GM15510 (cell line): ENCODE results near the gene NHERF2.
A peak's percentile ranks its signal among the peaks of the same experiment; 100 is the strongest.

Experiments
- POLR2A ChIP-seq: IDR thresholded peaks from 3 replicates; pipeline ENCODE4 v1.6.1; 2011; ENCODE audit warnings: borderline replicate concordance; ENCODE audit not compliant: insufficient read length; ENCODE audit errors: extremely low read depth

The NHERF2 gene

GRCh38 chr16:2047330-2048115 is 20.8 kb downstream of the NHERF2 start, which contains the start of the genes NTHL1 and TSC2:
Gene NTHL1 (minus strand): TSS chr16:2047834. CDS start chr16:2047823, 11 bp downstream.
Gene TSC2 (plus strand): TSS chr16:2047985. CDS start chr16:2048616, 631 bp downstream.
- peak; percentile 80 for TF ChIP-seq POLR2A

- no peak for TF ChIP-seq POLR2A
Measured at GRCh38 chr16:2048116-2048543, 21.4 kb downstream of the NHERF2 start.

- TF ChIP-seq POLR2A: no peak
Measured at GRCh38 chr16:2053211-2053610, 26.5 kb downstream of the NHERF2 start.

GRCh38 chr16:2053897-2054296 is 27.2 kb downstream of the NHERF2 start:
- no peak for TF ChIP-seq POLR2A

GRCh38 chr16:2054543-2055245 is 28.0 kb downstream of the NHERF2 start:
- TF ChIP-seq POLR2A: no peak

GRCh38 chr16:2056077-2056476 is 29.4 kb downstream of the NHERF2 start:
- TF ChIP-seq POLR2A: no peak

- TF ChIP-seq POLR2A: no peak
Measured at GRCh38 chr16:2056681-2057407, 30.1 kb downstream of the NHERF2 start.

GRCh38 chr16:2057438-2057837 is 30.7 kb downstream of the NHERF2 start:
- TF ChIP-seq POLR2A: no peak

- no peak for TF ChIP-seq POLR2A
Measured at GRCh38 chr16:2058420-2058819, 31.7 kb downstream of the NHERF2 start.

- TF ChIP-seq POLR2A: no peak
Measured at GRCh38 chr16:2058872-2059271, 32.2 kb downstream of the NHERF2 start.

- no peak for TF ChIP-seq POLR2A
Measured at GRCh38 chr16:2060346-2060745, 33.6 kb downstream of the NHERF2 start.

GRCh38 chr16:2061023-2061422 is 34.3 kb downstream of the NHERF2 start:
- no peak for TF ChIP-seq POLR2A

GRCh38 chr16:2061526-2061925 is 34.8 kb downstream of the NHERF2 start:
- no peak for TF ChIP-seq POLR2A

- TF ChIP-seq POLR2A: no peak
Measured at GRCh38 chr16:2062801-2063200, 36.1 kb downstream of the NHERF2 start.

- TF ChIP-seq POLR2A: no peak
Measured at GRCh38 chr16:2063861-2064260, 37.2 kb downstream of the NHERF2 start.
